K562 (cell line): ENCODE data around the gene KRT77. TPM values are rescaled to one million over a fixed set of nuclear protein-coding genes. Genes with fewer than 3 reads are reported as not detected.

ENCODE experiments used
- ATAC-seq: fragments of 200-7000 bp; cut with Tn5 transposase; 3 replicates; pipeline ENCODE4 v1.9.1; 2020; ENCODE audit warnings: moderate library complexity
- BruUV-seq: library from RNA; stranded (reverse); fragments of 400-500 nt; replicated peaks from 2 replicates; lab custom pipeline; 2021; lab: Mats Ljungman, UMichigan
- CTCF ChIA-PET: fragments of 300-600 bp; formaldehyde crosslinking; extraction: SDS; loops from one replicate; lab custom pipeline; 2021; ENCODE audit warnings: low intra/inter-chr PET ratio; lab: Yijun Ruan, JAX
- POLR2A ChIA-PET: fragments of 300-600, 350-650 bp; sonication (Branson Sonifier 250); formaldehyde crosslinking; extraction: SDS; loops from one replicate; lab custom pipeline; 2021; ENCODE audit warnings: antibody characterized with exemption, inconsistent platforms; lab: Yijun Ruan, JAX
- DNase-seq, 4 experiments: peaks; one replicate each; pipeline versions ENCODE4 v3.0.0 to v3.0.0-alpha.2; 2011 to 2018; ENCODE audit warnings: low spot score in 3 of 4, mixed read lengths in 3 of 4; ENCODE audit errors: extremely low read depth in 1 of 4
- FAIRE-seq: peaks from 2 replicates; lab custom pipeline; 2011; peaks lifted over from hg19 to GRCh38; lab: Jason Lieb, UNC
- H2AFZ ChIP-seq: 2 replicates; pipeline ENCODE4 v1.6.0; 2011; ENCODE audit warnings: low read depth, low read length, control low read depth, inconsistent platforms
- H3K27ac ChIP-seq: fragments of 200-600 bp; 3 replicates; pipeline ENCODE4 v1.8.0; 2011; ENCODE audit warnings: low read depth, mild to moderate bottlenecking, control low read depth, inconsistent platforms, low read length, moderate library complexity, mixed read lengths; ENCODE audit errors: extremely low read depth
- H3K27me3 ChIP-seq, 2 experiments: fragments of 300-600 bp in 1 of 2; 2 replicates in 1 of 2; 3 replicates in 1 of 2; pipeline versions ENCODE4 v1.6.0 to v1.8.0; 2011; ENCODE audit warnings: inconsistent platforms in 2 of 2, low read length in 2 of 2, mild to moderate bottlenecking in 1 of 2, mixed read lengths in 1 of 2, moderate library complexity in 1 of 2; ENCODE audit not compliant: control insufficient read depth in 2 of 2, insufficient read depth in 2 of 2
- H3K36me3 ChIP-seq: fragments of 300-600 bp; 3 replicates; pipeline ENCODE4 v1.8.0; 2011; ENCODE audit warnings: mild to moderate bottlenecking, low read length, inconsistent platforms; ENCODE audit not compliant: control insufficient read depth, insufficient read depth
- H3K4me1 ChIP-seq, 2 experiments: fragments of 200-600 bp in 1 of 2; replicated peaks in 1 of 2; 2 replicates in 1 of 2; 3 replicates in 1 of 2; pipeline versions ENCODE4 v1.5.1 to v1.8.0; 2011; ENCODE audit warnings: inconsistent platforms in 2 of 2, low read length in 2 of 2, mild to moderate bottlenecking in 1 of 2, mixed read lengths in 1 of 2, moderate library complexity in 1 of 2; ENCODE audit not compliant: control insufficient read depth in 2 of 2, insufficient read depth in 2 of 2
- H3K4me2 ChIP-seq: 2 replicates; pipeline ENCODE4 v1.6.1; 2011; ENCODE audit warnings: low read length, control low read depth, inconsistent platforms, mixed read lengths; ENCODE audit not compliant: insufficient read depth
- H3K4me3 ChIP-seq: fragments of 200-600 bp; sonication (generic), shearing (Covaris generic); 2 replicates; pipeline ENCODE4 v1.5.1; 2016; ENCODE audit warnings: control low read depth, inconsistent platforms
- H3K79me2 ChIP-seq: fragments of 200-600 bp; 3 replicates; pipeline ENCODE4 v1.8.0; 2011; ENCODE audit warnings: low read length, inconsistent platforms; ENCODE audit not compliant: control insufficient read depth, insufficient read depth
- H3K9ac ChIP-seq, 2 experiments: 2 replicates each; pipeline versions ENCODE4 v1.6.0 to v1.6.1; 2011; ENCODE audit warnings: low read depth in 2 of 2, low read length in 2 of 2, control low read depth in 1 of 2, inconsistent platforms in 1 of 2, mild to moderate bottlenecking in 1 of 2, mixed read lengths in 1 of 2; ENCODE audit not compliant: insufficient read depth in 1 of 2
- H3K9me1 ChIP-seq: one replicate; pipeline ENCODE4 v1.6.0; 2011; ENCODE audit warnings: inconsistent platforms, mild to moderate bottlenecking, low read length, moderate library complexity; ENCODE audit not compliant: control insufficient read depth, insufficient read depth
- H3K9me3 ChIP-seq: replicated peaks from 2 replicates; pipeline ENCODE4 v1.5.1; 2011; ENCODE audit warnings: low read depth, low read length, inconsistent platforms; ENCODE audit not compliant: control insufficient read depth, insufficient read depth
- H4K20me1 ChIP-seq: replicated peaks from 2 replicates; pipeline ENCODE4 v1.6.1; 2011; ENCODE audit warnings: low read length, inconsistent platforms, mixed read lengths; ENCODE audit not compliant: control insufficient read depth, insufficient read depth
- BCOR ChIP-seq: fragments of 450-650 bp; IDR thresholded peaks from 2 replicates; pipeline ENCODE4 v1.6.1; 2016
- BMI1 ChIP-seq: fragments of 150-350 bp; IDR thresholded peaks from 2 replicates; pipeline ENCODE4 v1.6.1; 2014; ENCODE audit warnings: low read length
- CTCF ChIP-seq, 3 experiments: IDR thresholded peaks in 2 of 3; conservative IDR thresholded peaks in 1 of 3; 2 replicates each; pipeline ENCODE4 v1.5.1; 2011 to 2012; ENCODE audit warnings: low read length in 3 of 3, mild to moderate bottlenecking in 3 of 3, control low read depth in 2 of 3, improper control_type of control experiment in 1 of 3, inconsistent platforms in 1 of 3, low read depth in 1 of 3, mixed read lengths in 1 of 3, moderate library complexity in 1 of 3; ENCODE audit not compliant: insufficient read depth in 2 of 3
- MXI1 ChIP-seq: IDR thresholded peaks from 2 replicates; pipeline ENCODE4 v1.6.1; 2011; ENCODE audit warnings: low read depth, mild to moderate bottlenecking, improper control_type of control experiment, low read length
- POLR2H ChIP-seq: IDR thresholded peaks from 2 replicates; pipeline ENCODE4 v1.6.1; 2016; ENCODE audit warnings: missing genetic modification characterization, low read depth, mild to moderate bottlenecking, control low read depth, missing compliant biosample characterization, moderate library complexity
- TBL1XR1 ChIP-seq, 2 experiments: IDR thresholded peaks; 2 replicates each; pipeline ENCODE4 v1.6.1; 2012; ENCODE audit warnings: improper control_type of control experiment in 2 of 2, low read length in 2 of 2, mild to moderate bottlenecking in 1 of 2
- TCF7 ChIP-seq: sonication (generic); IDR thresholded peaks from 2 replicates; pipeline ENCODE4 v1.6.1; 2016; ENCODE audit warnings: antibody characterized with exemption, borderline replicate concordance
- ZBTB11 ChIP-seq, 3 experiments: fragments of 200-800 bp in 1 of 3; fragments of 250-450 bp in 1 of 3; fragments of 450-650 bp in 1 of 3; sonication (Bioruptor Pico) in 1 of 3; sonication (Bioruptor generic) in 1 of 3; formaldehyde crosslinking in 1 of 3; IDR thresholded peaks; 2 replicates each; pipeline versions ENCODE4 v1.6.1 to v1.8.0; 2016 to 2022; ENCODE audit warnings: mild to moderate bottlenecking in 2 of 3, missing genetic modification characterization in 2 of 3, missing compliant biosample characterization in 1 of 3, moderate library complexity in 1 of 3
- ZBTB17 ChIP-seq: fragments of 450-650 bp; formaldehyde crosslinking; IDR thresholded peaks from 2 replicates; pipeline ENCODE4 v1.4.0; 2020; ENCODE audit warnings: mild to moderate bottlenecking
- ZNF134 ChIP-seq: fragments of 250-450 bp; sonication (Bioruptor Pico); conservative IDR thresholded peaks from 2 replicates; pipeline ENCODE4 v1.4.0; 2020
- ZNF165 ChIP-seq: fragments of 250-450 bp; sonication (Bioruptor Pico); IDR thresholded peaks from 2 replicates; pipeline ENCODE4 v1.4.0; 2020; ENCODE audit warnings: borderline replicate concordance
- ZNF24 ChIP-seq: fragments of 450-650 bp; IDR thresholded peaks from 2 replicates; pipeline ENCODE4 v1.6.1; 2016
- ZNF282 ChIP-seq: sonication (generic); formaldehyde crosslinking; IDR thresholded peaks from 2 replicates; pipeline ENCODE4 v1.8.1; 2023; ENCODE audit warnings: missing genetic modification reagents
- ZNF561 ChIP-seq: fragments of 450-650 bp; formaldehyde crosslinking; conservative IDR thresholded peaks from 2 replicates; pipeline ENCODE4 v1.4.0; 2020; ENCODE audit warnings: mild to moderate bottlenecking, moderate library complexity
- in situ Hi-C: fragments of 300-500 bp; cut with MboI; formaldehyde crosslinking; loops from 4 replicates; pipeline ENCODE4 v1.15.0; 2018; ENCODE audit warnings: inconsistent platforms, mixed read lengths
- intact Hi-C: fragments of 100-400 bp; cut with micrococcal nuclease; formaldehyde crosslinking; loops from 2 replicates; pipeline ENCODE4 v1.14.2; 2022
- polyA plus RNA-seq, 8 experiments: library from polyadenylated mRNA; depleted of rRNA in 4 of 8; stranded (reverse) in 5 of 8; unstranded in 3 of 8; fragments of >200 nt; fragmentation: Nextera tagmentation in 2 of 8; fragmentation: Illumina TruSeq in 1 of 8; extraction: Ambion mirVana in 2 of 8; extraction: Trizol in 1 of 8; gene quantifications; 2 replicates each; pipeline versions ENCODE4 v1.2.1 to v1.2.3, GENCODE V29; 2011 to 2014; ENCODE audit warnings: inconsistent platforms in 1 of 8, missing spikeins in 1 of 8
- total RNA-seq, 7 experiments: library from RNA; depleted of rRNA in 6 of 7; stranded (reverse); fragments of >200 nt in 6 of 7; fragmentation: Illumina TruSeq in 2 of 7; extraction: Trizol in 2 of 7; gene quantifications; 2 replicates each; pipeline versions ENCODE4 v1.2.1 to v1.2.3, GENCODE V29; 2011 to 2021; ENCODE audit warnings: low replicate concordance in 1 of 7
- TF ChIP-seq, protein P1 (sequence below): IDR thresholded peaks from 2 replicates; pipeline ENCODE4 v1.6.1; 2011; ENCODE audit warnings: borderline replicate concordance, low read depth, mild to moderate bottlenecking, moderate library complexity, low read length; ENCODE audit not compliant: insufficient read depth, poor library complexity, severe bottlenecking

The KRT77 gene
- total and polyA plus RNA-seq, 9 of the 15 experiments (the other 6 are each of a cell fraction or from before 2014, with no cell fraction given), result not detected

DNA sequence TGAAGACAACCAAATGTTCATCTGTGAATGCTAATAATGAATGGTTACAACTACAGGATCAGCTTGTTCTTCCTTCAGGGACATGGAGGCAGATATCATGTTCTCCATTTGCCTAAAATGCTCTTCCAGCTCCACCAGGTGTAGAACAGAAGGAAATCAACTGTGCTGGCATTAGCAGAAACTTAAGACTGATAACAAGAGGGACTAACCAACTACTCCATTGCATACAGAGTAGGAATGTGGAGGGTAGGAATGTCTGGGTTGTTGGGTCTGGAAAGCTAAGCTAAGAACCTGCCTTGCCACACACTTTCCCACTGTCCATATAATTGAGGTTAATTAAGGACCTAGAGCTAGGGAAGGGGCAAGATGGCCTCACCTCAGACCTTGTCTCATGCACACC, 39.9 kb downstream of the KRT77 start:
- intact Hi-C loops, result loop anchor here (5.0 kb wide), 1 partner anchor 76 kb away; no protein-coding TSS in a partner anchor
- ATAC-seq (no peak), FAIRE-seq (no peak), DNase-seq (no peak)
- in situ Hi-C loops, result no loop called here
- H3K4me2 ChIP-seq, result peak overlapping the region; percentile 77; the same call in 1 of the 2 replicates
- H3K27ac ChIP-seq, result peak overlapping the region; percentile 93
- peaks cover 2% of the 10 kb centered on the region for H3K9me1 ChIP-seq
- 0 out of 4 replicates have a peak overlapping the region, but pooled peaks of 1 of the 2 experiments have one; percentile 49 for H3K9ac ChIP-seq
- BruUV-seq, result no TSS peak
- H3K79me2 ChIP-seq, result no peaks in the 10 kb centered on the region
- CTCF ChIA-PET, result no interaction called here
- no peaks in the 10 kb centered on the region for H3K9me3 ChIP-seq
- H4K20me1 ChIP-seq, result no peaks in the 10 kb centered on the region
- no peaks in the 10 kb centered on the region for H3K36me3 ChIP-seq
- no peak overlapping the region for H3K4me3 ChIP-seq
- POLR2A ChIA-PET, result interaction anchor here (0.6 to 1.8 kb wide), 4 partner anchors 9 to 18 kb away, joined by 3 to 5 read pairs (median 4); partner anchors contain the start of gene KRT1
- H2AFZ ChIP-seq, result peak overlapping the region; percentile 57
- H3K27me3 ChIP-seq, result no peaks in the 10 kb centered on the region
- H3K4me1 ChIP-seq, result peaks cover 30 to 40% of the 10 kb centered on the region in 2 experiments; a peak in 4 of 5 replicates
- TF ChIP-seq ZNF282 (CRISPR knock-in tag) (no peak), ZNF561 (CRISPR knock-in tag) (no peak), CTCF (IDR thresholded peaks at IDR 0.05 in 2 of 3, conservative IDR thresholded peaks at IDR 0.05 in 1 of 3; ENCODE audit: insufficient read depth in 2 of 3, low read depth in 1 of 3, low read length in 3 of 3) (peak in 1 of 3 experiments; percentile 11; a peak in 1 of 6 replicates), ZNF165 (no peak; the same call in 1 of the 2 replicates), TBL1XR1 (IDR thresholded peaks at IDR 0.05; ENCODE audit: low read length in 2 of 2) (no peak), ZBTB11 (CRISPR knock-in tag; IDR thresholded peaks at IDR 0.05) (no peak), TCF7 (no peak), ZNF24 (no peak), BCOR (peak; percentile 75), POLR2H (tag) (no peak), ZNF134 (0 out of 2 replicates have a peak, but pooled peaks have one; percentile 20), BMI1 (no peak), MXI1 (no peak), ZBTB17 (CRISPR knock-in tag) (0 out of 2 replicates have a peak, but pooled peaks have one; percentile 59)
- TF ChIP-seq, protein P1, sequence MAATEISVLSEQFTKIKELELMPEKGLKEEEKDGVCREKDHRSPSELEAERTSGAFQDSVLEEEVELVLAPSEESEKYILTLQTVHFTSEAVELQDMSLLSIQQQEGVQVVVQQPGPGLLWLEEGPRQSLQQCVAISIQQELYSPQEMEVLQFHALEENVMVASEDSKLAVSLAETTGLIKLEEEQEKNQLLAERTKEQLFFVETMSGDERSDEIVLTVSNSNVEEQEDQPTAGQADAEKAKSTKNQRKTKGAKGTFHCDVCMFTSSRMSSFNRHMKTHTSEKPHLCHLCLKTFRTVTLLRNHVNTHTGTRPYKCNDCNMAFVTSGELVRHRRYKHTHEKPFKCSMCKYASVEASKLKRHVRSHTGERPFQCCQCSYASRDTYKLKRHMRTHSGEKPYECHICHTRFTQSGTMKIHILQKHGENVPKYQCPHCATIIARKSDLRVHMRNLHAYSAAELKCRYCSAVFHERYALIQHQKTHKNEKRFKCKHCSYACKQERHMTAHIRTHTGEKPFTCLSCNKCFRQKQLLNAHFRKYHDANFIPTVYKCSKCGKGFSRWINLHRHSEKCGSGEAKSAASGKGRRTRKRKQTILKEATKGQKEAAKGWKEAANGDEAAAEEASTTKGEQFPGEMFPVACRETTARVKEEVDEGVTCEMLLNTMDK, result no peak
